CD8-positive, alpha-beta memory T cell (primary cell): Measurements from ENCODE around the gene TFF1. TPM values are rescaled to one million over a fixed set of nuclear protein-coding genes. Genes with fewer than 3 reads are reported as not detected.

ENCODE experiments used
- CTCF ChIA-PET: fragments of 350-600 bp; sonication (Branson Sonifier 250); formaldehyde crosslinking; loops from one replicate; lab custom pipeline; 2021; ENCODE audit warnings: antibody characterized with exemption; lab: Charles Lee
- POLR2A ChIA-PET: fragments of 350-600 bp; sonication (Branson Sonifier 250); formaldehyde crosslinking; loops from one replicate; lab custom pipeline; 2021; ENCODE audit warnings: antibody characterized with exemption; lab: Charles Lee
- DNase-seq, 5 donors: peaks; one replicate each; pipeline versions ENCODE4 v3.0.0 to v3.0.0-alpha.2; 2020 to 2022; ENCODE audit warnings: mixed read lengths in 1 of 5
- H3K27ac ChIP-seq: one replicate; pipeline ENCODE4 v1.7.0; 2013; ENCODE audit warnings: low read depth, mild to moderate bottlenecking, low read length, moderate library complexity
- H3K27me3 ChIP-seq: 2 replicates; pipeline ENCODE4 v1.7.0; 2013; ENCODE audit warnings: low read length, mild to moderate bottlenecking; ENCODE audit not compliant: insufficient read depth, poor library complexity, severe bottlenecking
- H3K36me3 ChIP-seq: 2 replicates; pipeline ENCODE4 v1.7.0; 2013; ENCODE audit warnings: mild to moderate bottlenecking, low read length, moderate library complexity; ENCODE audit not compliant: insufficient read depth
- H3K4me1 ChIP-seq: 2 replicates; pipeline ENCODE4 v1.7.0; 2013; ENCODE audit warnings: mild to moderate bottlenecking, low read length, moderate library complexity; ENCODE audit not compliant: insufficient read depth
- H3K4me3 ChIP-seq: 2 replicates; pipeline ENCODE4 v1.7.0; 2013; ENCODE audit warnings: mild to moderate bottlenecking, low read length
- H3K9me3 ChIP-seq: 2 replicates; pipeline ENCODE4 v1.7.0; 2013; ENCODE audit warnings: mild to moderate bottlenecking, low read length
- H3K27ac Mint-ChIP-seq, 8 donors: one replicate each; pipeline ENCODE4 v1.8.0; 2020 to 2021; ENCODE audit warnings: mixed read lengths in 8 of 8, mild to moderate bottlenecking in 6 of 8, inconsistent platforms in 3 of 8, moderate library complexity in 3 of 8
- H3K27me3 Mint-ChIP-seq, 2 donors: one replicate each; pipeline ENCODE4 v1.8.0; 2020 to 2021; ENCODE audit warnings: mixed read lengths in 2 of 2, mild to moderate bottlenecking in 1 of 2, moderate library complexity in 1 of 2
- H3K36me3 Mint-ChIP-seq, 3 donors: one replicate each; pipeline ENCODE4 v1.8.0; 2020 to 2021; ENCODE audit warnings: mixed read lengths in 3 of 3, inconsistent platforms in 1 of 3, mild to moderate bottlenecking in 1 of 3
- H3K4me1 Mint-ChIP-seq, 3 donors: one replicate each; pipeline ENCODE4 v1.8.0; 2020 to 2021; ENCODE audit warnings: mixed read lengths in 3 of 3, inconsistent platforms in 1 of 3, mild to moderate bottlenecking in 1 of 3
- H3K4me3 Mint-ChIP-seq, 7 donors: one replicate each; pipeline ENCODE4 v1.8.0; 2020 to 2021; ENCODE audit warnings: mixed read lengths in 7 of 7, mild to moderate bottlenecking in 6 of 7, moderate library complexity in 4 of 7, inconsistent platforms in 2 of 7
- H3K9me3 Mint-ChIP-seq, 5 donors: one replicate each; pipeline ENCODE4 v1.8.0; 2020 to 2022; ENCODE audit warnings: mixed read lengths in 5 of 5, mild to moderate bottlenecking in 3 of 5, moderate library complexity in 2 of 5, inconsistent platforms in 1 of 5
- polyA plus RNA-seq: library from polyadenylated mRNA; unstranded; fragments of 300-500 nt; fragmentation: Illumina TruSeq; gene quantifications from one replicate; pipeline ENCODE4 v1.2.3, GENCODE V29; 2021
- total RNA-seq, 2 experiments: library from RNA; stranded (reverse); gene quantifications; one replicate each; pipeline ENCODE4 v1.2.3, GENCODE V29; 2021

TFF1 gene
- total and polyA plus RNA-seq, 3 experiments from 2014 or later = not detected

DNA sequence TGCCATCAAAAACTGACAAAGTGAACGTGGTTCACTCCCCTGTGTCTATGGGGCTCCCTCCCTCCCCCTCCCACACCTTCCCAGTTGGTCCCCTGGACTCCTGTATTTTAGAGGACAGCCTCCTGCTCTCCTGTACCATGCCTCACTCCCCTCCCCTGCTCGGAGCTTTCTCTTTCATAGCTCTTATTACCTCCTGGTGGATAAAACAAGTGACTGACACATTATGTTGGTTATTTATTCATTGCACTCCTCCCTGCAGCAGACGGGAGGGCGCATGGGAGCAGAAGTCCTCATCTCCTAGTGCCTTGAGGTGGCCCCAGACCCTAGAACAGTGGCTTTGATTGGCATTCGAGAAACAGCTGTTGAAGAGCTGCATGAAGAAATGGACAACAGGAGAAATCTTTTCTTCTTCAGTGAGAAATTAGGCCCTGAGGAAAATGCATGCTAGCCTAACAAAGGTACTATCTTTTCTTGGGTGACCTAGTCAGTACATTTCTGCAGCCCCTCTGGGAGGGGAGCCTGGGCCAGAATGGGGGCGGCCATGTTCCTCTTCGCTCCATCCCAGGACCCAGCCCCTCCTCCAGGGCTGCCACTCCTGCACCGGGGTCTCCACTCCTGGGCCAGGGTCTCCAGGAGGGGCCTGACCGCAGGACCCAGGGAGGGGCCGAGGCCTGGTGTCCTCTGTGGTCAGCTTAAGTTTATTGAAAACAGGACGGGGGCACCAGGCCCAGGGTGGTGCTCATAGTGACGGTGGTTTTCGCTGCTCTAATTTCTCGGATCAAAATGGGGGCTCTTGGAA is 1.2 kb upstream of the TFF1 start:
- no peaks in the 10 kb centered on the region for H3K9me3 ChIP-seq
- DNase-seq = no peak
- no peak overlapping the region for H3K27ac ChIP-seq
- H3K4me1 ChIP-seq = peaks cover 4% of the 10 kb centered on the region
- no peaks in the 10 kb centered on the region for H3K36me3 ChIP-seq
- CTCF ChIA-PET = interaction anchor here (0.7 to 1.2 kb wide), 3 partner anchors 56 to 91 kb away, joined by 3 read pairs; no protein-coding TSS in a partner anchor
- POLR2A ChIA-PET = no interaction called here
- H3K4me3 Mint-ChIP-seq = no peak overlapping the region
- H3K27me3 ChIP-seq = no peaks in the 10 kb centered on the region
- H3K4me1 Mint-ChIP-seq = peaks cover 4 to 7% (median 5%) of the 10 kb centered on the region in 3 donors
- H3K27ac Mint-ChIP-seq = peak overlapping the region in 3 of 8 donors; percentile 46 to 51 (median 51)
- H3K4me3 ChIP-seq = no peak overlapping the region
- H3K9me3 Mint-ChIP-seq = no peaks in the 10 kb centered on the region
- H3K36me3 Mint-ChIP-seq = no peaks in the 10 kb centered on the region
- peaks cover 0 to 4% of the 10 kb centered on the region in 2 donors for H3K27me3 Mint-ChIP-seq

DNA sequence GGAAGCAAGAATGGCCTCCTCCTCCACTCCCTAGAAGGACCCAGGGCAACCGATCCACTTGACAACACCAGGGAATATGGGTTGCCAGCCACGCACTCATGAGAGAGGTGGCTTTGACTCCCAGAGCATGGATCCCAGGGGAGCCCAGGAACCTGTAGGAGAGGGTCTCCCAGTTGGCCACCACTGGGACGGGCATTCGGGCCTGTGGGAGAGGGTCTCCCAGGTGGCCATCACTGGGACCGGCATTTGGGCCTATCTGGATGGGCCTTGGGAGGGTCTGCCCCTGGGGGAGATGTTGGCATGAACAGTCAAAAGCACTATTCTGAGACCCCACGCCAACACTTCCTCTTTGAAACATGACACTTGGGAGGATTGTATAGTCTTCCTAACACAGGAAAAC is 565 bp downstream of the TFF1 start:
- H3K27ac Mint-ChIP-seq = no peak overlapping the region

DNA sequence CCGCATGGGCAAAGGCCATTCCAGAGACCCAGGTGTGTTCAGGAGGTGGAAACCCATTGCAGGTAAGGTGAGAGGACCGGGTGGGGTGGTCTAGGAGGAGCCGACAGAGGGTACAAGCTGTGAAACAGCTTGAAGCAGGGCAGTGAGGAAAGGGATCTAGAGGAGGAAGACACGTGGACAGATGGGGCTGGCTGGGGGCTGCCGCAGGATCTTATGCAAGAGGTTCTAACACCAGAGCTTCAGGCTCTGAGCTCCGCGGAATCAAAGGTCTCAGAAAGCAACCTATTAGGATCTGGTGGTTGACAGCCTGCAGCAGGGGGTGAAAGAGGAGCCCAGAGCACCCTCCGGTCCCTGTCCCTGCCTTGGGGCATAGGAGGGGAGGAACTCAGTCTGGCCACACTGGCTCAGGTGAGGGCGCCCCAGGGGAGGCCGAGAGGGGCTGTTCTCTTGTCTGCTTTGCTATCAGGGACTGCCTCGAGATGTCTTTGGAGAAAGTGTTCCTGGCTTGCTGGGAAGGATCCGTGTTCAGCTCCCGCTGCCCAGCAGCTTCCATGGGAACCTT is 1.9 kb downstream of the TFF1 start:
- no peak overlapping the region for H3K27ac Mint-ChIP-seq
- H3K4me3 ChIP-seq = no peak overlapping the region
- H3K36me3 Mint-ChIP-seq = no peaks in the 10 kb centered on the region
- H3K4me1 ChIP-seq = peaks cover 4% of the 10 kb centered on the region
- H3K27me3 Mint-ChIP-seq = peaks cover 4 to 7% of the 10 kb centered on the region in 2 donors
- H3K27ac ChIP-seq = no peak overlapping the region
- H3K36me3 ChIP-seq = no peaks in the 10 kb centered on the region
- H3K4me1 Mint-ChIP-seq = peaks cover 4 to 7% (median 5%) of the 10 kb centered on the region in 3 donors
- no peaks in the 10 kb centered on the region for H3K9me3 ChIP-seq
- ChIA-PET POLR2A (no interaction called here), CTCF (interaction anchor here (0.6 kb wide), 1 partner anchor 68 kb away, joined by 3 read pairs; no protein-coding TSS in a partner anchor)
- DNase-seq = no peak
- H3K27me3 ChIP-seq = no peaks in the 10 kb centered on the region
- peak overlapping the region in 1 of 7 donors; percentile 18 for H3K4me3 Mint-ChIP-seq
- H3K9me3 Mint-ChIP-seq = no peaks in the 10 kb centered on the region

More for the DNA sequence above, 565 bp downstream of the TFF1 start:
- H3K9me3 Mint-ChIP-seq = no peaks in the 10 kb centered on the region
- no peak overlapping the region for H3K27ac ChIP-seq
- peaks cover 4% of the 10 kb centered on the region for H3K4me1 ChIP-seq
- H3K36me3 Mint-ChIP-seq = no peaks in the 10 kb centered on the region
- H3K4me3 Mint-ChIP-seq = peak overlapping the region in 1 of 7 donors; percentile 65
- POLR2A ChIA-PET = no interaction called here
- CTCF ChIA-PET = no interaction called here
- H3K36me3 ChIP-seq = no peaks in the 10 kb centered on the region
- peaks cover 4 to 7% (median 5%) of the 10 kb centered on the region in 3 donors for H3K4me1 Mint-ChIP-seq
- H3K27me3 ChIP-seq = no peaks in the 10 kb centered on the region
- H3K4me3 ChIP-seq = no peak overlapping the region
- no peaks in the 10 kb centered on the region for H3K9me3 ChIP-seq
- no peak for DNase-seq
- H3K27me3 Mint-ChIP-seq = peaks cover 4 to 7% of the 10 kb centered on the region in 2 donors

DNA sequence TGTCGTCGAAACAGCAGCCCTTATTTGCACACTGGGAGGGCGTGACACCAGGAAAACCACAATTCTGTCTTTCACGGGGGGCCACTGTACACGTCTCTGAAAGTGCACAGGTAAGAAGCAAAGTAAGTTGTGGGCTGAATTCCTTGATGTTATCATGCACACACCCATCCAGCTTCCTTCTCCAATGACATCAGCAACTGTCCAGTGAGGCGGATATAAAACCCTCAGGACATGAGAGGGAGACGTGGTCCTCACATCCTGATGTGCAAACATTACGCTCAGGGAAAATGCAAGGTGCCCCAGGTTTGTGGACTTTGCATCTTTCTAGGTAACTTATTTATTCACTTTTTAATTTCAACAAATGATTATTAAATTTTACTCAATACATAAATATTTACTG is 3.0 kb downstream of the TFF1 start:
- H3K36me3 Mint-ChIP-seq = no peaks in the 10 kb centered on the region
- Histone ChIP-seq H3K4me1 (peaks cover 4% of the 10 kb centered on the region), H3K36me3 (no peaks in the 10 kb centered on the region), H3K27ac (no peak overlapping the region), H3K4me3 (no peak overlapping the region), H3K27me3 (no peaks in the 10 kb centered on the region), H3K9me3 (no peaks in the 10 kb centered on the region)
- POLR2A ChIA-PET = no interaction called here
- H3K27ac Mint-ChIP-seq = no peak overlapping the region
- H3K9me3 Mint-ChIP-seq = peaks cover 0 to 2% (median 0%) of the 10 kb centered on the region in 5 donors
- H3K4me1 Mint-ChIP-seq = peaks cover 4 to 7% (median 4%) of the 10 kb centered on the region in 3 donors
- no peak for DNase-seq
- CTCF ChIA-PET = interaction anchor here (0.9 kb wide), 1 partner anchor 217 kb away, joined by 3 read pairs; no protein-coding TSS in a partner anchor
- H3K4me3 Mint-ChIP-seq = no peak overlapping the region
- H3K27me3 Mint-ChIP-seq = peaks cover 4 to 11% of the 10 kb centered on the region in 2 donors

DNA sequence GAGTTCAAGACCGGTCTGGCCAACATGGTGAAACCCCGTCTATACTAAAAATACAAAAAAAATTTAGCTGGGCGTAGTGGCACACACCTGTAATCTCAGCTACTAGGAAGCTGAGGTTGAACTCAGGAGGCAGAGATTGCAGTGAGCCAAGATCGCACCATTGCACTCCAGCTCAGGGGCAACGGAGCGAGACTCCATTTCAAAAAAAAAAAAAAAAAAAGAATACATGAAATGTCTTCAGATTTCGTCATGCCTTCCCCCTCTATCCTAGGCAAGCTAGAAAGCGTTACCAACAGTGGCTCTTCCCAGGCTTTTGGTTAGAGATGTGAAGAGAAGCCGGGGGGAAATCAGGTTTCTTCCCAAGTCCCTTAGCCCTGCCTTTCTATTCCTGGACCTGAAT is 3.6 kb downstream of the TFF1 start:
- Histone ChIP-seq H3K4me3 (no peak overlapping the region), H3K9me3 (no peaks in the 10 kb centered on the region), H3K27ac (no peak overlapping the region), H3K4me1 (peaks cover 4% of the 10 kb centered on the region), H3K36me3 (no peaks in the 10 kb centered on the region), H3K27me3 (no peaks in the 10 kb centered on the region)
- H3K36me3 Mint-ChIP-seq = no peaks in the 10 kb centered on the region
- H3K27me3 Mint-ChIP-seq = peaks cover 4 to 11% of the 10 kb centered on the region in 2 donors
- no peak overlapping the region for H3K27ac Mint-ChIP-seq
- ChIA-PET CTCF (interaction anchor here (0.9 kb wide), 1 partner anchor 217 kb away, joined by 3 read pairs; no protein-coding TSS in a partner anchor), POLR2A (no interaction called here)
- H3K9me3 Mint-ChIP-seq = peaks cover 0 to 2% (median 0%) of the 10 kb centered on the region in 5 donors
- no peak for DNase-seq
- no peak overlapping the region for H3K4me3 Mint-ChIP-seq
- H3K4me1 Mint-ChIP-seq = peaks cover 4 to 7% (median 4%) of the 10 kb centered on the region in 3 donors

DNA sequence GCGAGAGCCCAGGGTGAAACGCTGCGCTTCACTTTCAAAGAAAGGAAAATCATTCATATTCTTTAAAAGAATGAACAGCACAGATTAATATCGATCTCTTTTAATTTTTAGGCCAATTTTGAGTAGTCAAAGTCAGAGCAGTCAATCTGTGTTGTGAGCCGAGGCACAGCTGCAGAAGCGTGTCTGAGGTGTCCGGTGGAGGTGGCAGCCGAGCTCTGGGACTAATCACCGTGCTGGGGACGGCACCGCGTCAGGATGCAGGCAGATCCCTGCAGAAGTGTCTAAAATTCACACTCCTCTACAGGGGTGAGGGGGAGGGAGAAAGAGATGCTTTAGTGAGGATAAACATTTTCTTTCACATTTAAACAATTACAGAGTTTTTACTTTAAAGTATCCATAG is 4.1 kb downstream of the TFF1 start:
- DNase-seq = no peak
- peaks cover 0 to 2% (median 0%) of the 10 kb centered on the region in 5 donors for H3K9me3 Mint-ChIP-seq
- no peaks in the 10 kb centered on the region for H3K36me3 ChIP-seq
- CTCF ChIA-PET = no interaction called here
- no peak overlapping the region for H3K4me3 ChIP-seq
- H3K9me3 ChIP-seq = no peaks in the 10 kb centered on the region
- POLR2A ChIA-PET = no interaction called here
- H3K4me3 Mint-ChIP-seq = no peak overlapping the region
- peaks cover 4% of the 10 kb centered on the region for H3K4me1 ChIP-seq
- H3K36me3 Mint-ChIP-seq = no peaks in the 10 kb centered on the region
- no peak overlapping the region for H3K27ac ChIP-seq
- no peaks in the 10 kb centered on the region for H3K27me3 ChIP-seq
- H3K27me3 Mint-ChIP-seq = peaks cover 4 to 14% of the 10 kb centered on the region in 2 donors
- H3K4me1 Mint-ChIP-seq = peaks cover 4 to 7% (median 4%) of the 10 kb centered on the region in 3 donors
- no peak overlapping the region for H3K27ac Mint-ChIP-seq

DNA sequence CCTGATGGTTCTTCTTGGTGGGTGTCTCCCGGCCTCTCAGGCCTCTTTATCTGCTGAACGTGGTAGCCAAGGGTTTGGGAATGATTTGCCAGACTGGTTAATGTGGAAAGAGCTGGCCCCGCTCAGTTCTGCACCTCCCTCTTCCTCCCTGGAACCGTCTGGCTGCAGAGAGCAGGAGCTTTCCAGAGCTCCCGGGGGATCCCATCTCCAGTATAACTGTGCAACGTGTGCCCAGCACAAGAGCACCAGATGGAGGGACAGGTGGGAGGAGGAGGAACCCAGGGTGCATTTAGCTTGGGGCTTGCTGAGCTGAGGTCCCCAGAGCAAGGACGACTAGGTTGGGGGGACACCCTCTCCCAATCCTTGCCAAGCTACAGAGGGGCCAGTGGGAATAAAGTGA is 5.0 kb downstream of the TFF1 start:
- ChIA-PET POLR2A (no interaction called here), CTCF (interaction anchor here (1.2 to 1.6 kb wide), 2 partner anchors 43 to 84 kb away, joined by 3 to 5 read pairs; partner anchors contain the start of gene UBASH3A)
- no peak for DNase-seq
- Mint-ChIP-seq H3K27ac (no peak overlapping the region), H3K4me3 (no peak overlapping the region), H3K36me3 (no peaks in the 10 kb centered on the region), H3K27me3 (peaks cover 7 to 22% of the 10 kb centered on the region in 2 donors), H3K9me3 (peaks cover 0 to 6% (median 5%) of the 10 kb centered on the region in 5 donors), H3K4me1 (peaks cover 4 to 7% (median 4%) of the 10 kb centered on the region in 3 donors)
- H3K27ac ChIP-seq = no peak overlapping the region
- H3K4me3 ChIP-seq = no peak overlapping the region
- no peaks in the 10 kb centered on the region for H3K27me3 ChIP-seq
- H3K4me1 ChIP-seq = peaks cover 4% of the 10 kb centered on the region
- H3K36me3 ChIP-seq = no peaks in the 10 kb centered on the region
- H3K9me3 ChIP-seq = no peaks in the 10 kb centered on the region

DNA sequence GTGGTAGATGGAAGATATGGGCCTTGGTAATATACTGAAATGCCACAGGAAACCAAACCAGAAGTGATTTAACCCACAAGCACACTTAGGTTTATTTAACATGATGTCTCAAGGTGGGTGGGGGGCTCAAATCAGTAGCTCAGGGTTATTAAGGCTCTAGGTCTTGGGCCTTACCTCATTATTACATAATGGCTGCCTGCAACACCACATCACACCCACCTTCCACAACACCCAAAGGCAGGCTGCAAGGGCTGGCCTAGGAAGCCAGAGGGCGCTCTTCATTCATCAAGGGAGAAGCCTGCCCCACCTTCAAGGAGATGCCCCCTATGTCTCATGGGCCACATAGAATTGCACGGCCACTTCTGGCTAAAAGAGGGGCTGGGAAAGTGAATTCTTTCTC is 6.0 kb downstream of the TFF1 start:
- DNase-seq = no peak
- H3K4me1 ChIP-seq = peaks cover 4% of the 10 kb centered on the region

More for the DNA sequence above, 6.0 kb downstream of the TFF1 start:
- H3K36me3 Mint-ChIP-seq = peaks cover 0 to 4% (median 0%) of the 10 kb centered on the region in 3 donors
- H3K27ac Mint-ChIP-seq = no peak overlapping the region
- no peaks in the 10 kb centered on the region for H3K9me3 ChIP-seq
- peaks cover 7 to 22% of the 10 kb centered on the region in 2 donors for H3K27me3 Mint-ChIP-seq
- no peak overlapping the region for H3K4me3 Mint-ChIP-seq
- H3K4me3 ChIP-seq = no peak overlapping the region
- H3K27me3 ChIP-seq = no peaks in the 10 kb centered on the region
- H3K9me3 Mint-ChIP-seq = peaks cover 3 to 13% (median 10%) of the 10 kb centered on the region in 5 donors
- H3K4me1 Mint-ChIP-seq = peaks cover 4 to 7% (median 4%) of the 10 kb centered on the region in 3 donors
- ChIA-PET CTCF (interaction anchor here (1.0 to 1.6 kb wide), 3 partner anchors 21 to 85 kb away, joined by 3 to 5 read pairs (median 3); partner anchors contain the start of gene UBASH3A), POLR2A (no interaction called here)
- no peak overlapping the region for H3K27ac ChIP-seq
- no peaks in the 10 kb centered on the region for H3K36me3 ChIP-seq
